OCI-LY1 (cell line): ENCODE data around the gene PEX7.

Experiments used
- H2AFZ ChIP-seq: fragments of 200-600 bp; sonication (generic), shearing (Covaris generic); 2 replicates; pipeline ENCODE4 v1.6.0; 2014; ENCODE audit warnings: antibody characterized with exemption, mild to moderate bottlenecking, low read length
- H3F3A ChIP-seq: fragments of 200-600 bp; sonication (generic), shearing (Covaris generic); 2 replicates; pipeline ENCODE4 v1.6.0; 2014; ENCODE audit warnings: mild to moderate bottlenecking, antibody characterized with exemption, low read length, moderate library complexity; ENCODE audit not compliant: insufficient read depth
- H3K27ac ChIP-seq: fragments of 200-600 bp; sonication (generic); 2 replicates; pipeline ENCODE4 v1.5.1; 2014; ENCODE audit warnings: low read length, mixed run types, mild to moderate bottlenecking, low read depth; ENCODE audit not compliant: poor library complexity, severe bottlenecking
- H3K27me3 ChIP-seq: fragments of 200-600 bp; sonication (generic); 2 replicates; pipeline ENCODE4 v1.6.0; 2014; ENCODE audit warnings: antibody characterized with exemption, mild to moderate bottlenecking, low read length, moderate library complexity; ENCODE audit not compliant: insufficient read depth
- H3K36me3 ChIP-seq: fragments of 200-600 bp; sonication (generic); 2 replicates; pipeline ENCODE4 v1.6.1; 2014; ENCODE audit warnings: mild to moderate bottlenecking, antibody characterized with exemption, low read length, moderate library complexity, mixed read lengths; ENCODE audit not compliant: insufficient read depth
- H3K4me1 ChIP-seq: fragments of 200-600 bp; sonication (generic); 2 replicates; pipeline ENCODE4 v1.5.1; 2014; ENCODE audit warnings: mild to moderate bottlenecking, low read length, moderate library complexity; ENCODE audit not compliant: insufficient read depth, severe bottlenecking
- H3K4me2 ChIP-seq: fragments of 200-600 bp; sonication (generic), shearing (Covaris generic); 2 replicates; pipeline ENCODE4 v1.6.1; 2014; ENCODE audit warnings: low read length
- H3K4me3 ChIP-seq: fragments of 200-600 bp; sonication (generic); 2 replicates; pipeline ENCODE4 v1.5.1; 2014; ENCODE audit warnings: low read length, low read depth, mild to moderate bottlenecking, mixed read lengths; ENCODE audit not compliant: poor library complexity, severe bottlenecking
- H3K79me2 ChIP-seq: fragments of 200-600 bp; shearing (Covaris generic); 2 replicates; pipeline ENCODE4 v1.6.1; 2016; ENCODE audit warnings: mixed run types, low read length, mixed read lengths; ENCODE audit not compliant: insufficient read depth
- H3K9ac ChIP-seq: fragments of 200-600 bp; sonication (generic), shearing (Covaris generic); 2 replicates; pipeline ENCODE4 v1.6.1; 2014; ENCODE audit warnings: mild to moderate bottlenecking, low read length, mixed read lengths
- H3K9me2 ChIP-seq: fragments of 200-600 bp; sonication (generic), shearing (Covaris generic); 2 replicates; pipeline ENCODE4 v1.6.1; 2014; ENCODE audit warnings: low read depth, mild to moderate bottlenecking, low read length, mixed read lengths
- H3K9me3 ChIP-seq: fragments of 200-600 bp; shearing (Covaris generic); 2 replicates; pipeline ENCODE4 v1.6.1; 2014; ENCODE audit warnings: low read length, mixed read lengths
- H4K20me1 ChIP-seq: fragments of 200-600 bp; sonication (generic), shearing (Covaris generic); 2 replicates; pipeline ENCODE4 v1.6.0; 2016; ENCODE audit warnings: mild to moderate bottlenecking, low read length; ENCODE audit not compliant: insufficient read depth
- CTCF ChIP-seq: fragments of 200-600 bp; sonication (generic), shearing (Covaris generic); IDR thresholded peaks from 2 replicates; pipeline ENCODE4 v1.5.1; 2017; ENCODE audit warnings: mild to moderate bottlenecking, antibody characterized with exemption, low read length, moderate library complexity, mixed read lengths
- EZH2 ChIP-seq: fragments of 200-600 bp; sonication (generic), shearing (Covaris generic); IDR thresholded peaks from 2 replicates; pipeline ENCODE4 v1.8.0; 2017; ENCODE audit warnings: borderline replicate concordance, mixed run types, mild to moderate bottlenecking, antibody characterized with exemption, low read length, moderate library complexity, mixed read lengths

PEX7 gene

GRCh38 chr6:136923116-136923953 lies 100.9 kb downstream of the PEX7 start:
- Histone ChIP-seq H4K20me1 (no peaks in the 10 kb centered on the region), H2AFZ (no peak overlapping the region), H3K4me2 (no peak overlapping the region), H3K9me2 (no peaks in the 10 kb centered on the region), H3F3A (no peaks in the 10 kb centered on the region), H3K9ac (no peak overlapping the region), H3K4me1 (no peaks in the 10 kb centered on the region), H3K27me3 (no peaks in the 10 kb centered on the region), H3K27ac (no peak overlapping the region), H3K4me3 (no peak overlapping the region), H3K36me3 (no peaks in the 10 kb centered on the region), H3K79me2 (no peaks in the 10 kb centered on the region), H3K9me3 (no peaks in the 10 kb centered on the region)
- TF ChIP-seq EZH2 (no peak), CTCF (no peak)

DNA sequence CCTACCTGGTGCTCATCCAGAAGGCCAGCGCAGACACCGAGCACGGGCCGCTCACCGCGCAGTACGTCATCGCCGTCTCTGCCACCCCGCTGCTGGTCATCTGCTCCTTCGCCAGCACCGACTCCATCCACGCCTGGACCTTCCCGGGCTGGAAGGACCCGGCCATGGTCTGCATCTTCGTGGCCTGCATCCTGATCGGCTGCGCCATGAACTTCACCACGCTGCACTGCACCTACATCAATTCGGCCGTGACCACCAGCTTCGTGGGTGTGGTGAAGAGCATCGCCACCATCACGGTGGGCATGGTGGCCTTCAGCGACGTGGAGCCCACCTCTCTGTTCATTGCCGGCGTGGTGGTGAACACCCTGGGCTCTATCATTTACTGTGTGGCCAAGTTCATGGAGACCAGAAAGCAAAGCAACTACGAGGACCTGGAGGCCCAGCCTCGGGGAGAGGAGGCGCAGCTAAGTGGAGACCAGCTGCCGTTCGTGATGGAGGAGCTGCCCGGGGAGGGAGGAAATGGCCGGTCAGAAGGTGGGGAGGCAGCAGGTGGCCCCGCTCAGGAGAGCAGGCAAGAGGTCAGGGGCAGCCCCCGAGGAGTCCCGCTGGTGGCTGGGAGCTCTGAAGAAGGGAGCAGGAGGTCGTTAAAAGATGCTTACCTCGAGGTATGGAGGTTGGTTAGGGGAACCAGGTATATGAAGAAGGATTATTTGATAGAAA lies 101.7 kb downstream of the PEX7 start:
- Histone ChIP-seq H2AFZ (no peak overlapping the region), H4K20me1 (no peaks in the 10 kb centered on the region), H3K27me3 (no peaks in the 10 kb centered on the region), H3K79me2 (no peaks in the 10 kb centered on the region), H3K4me1 (no peaks in the 10 kb centered on the region), H3K4me3 (no peak overlapping the region), H3K9ac (no peak overlapping the region), H3K27ac (no peak overlapping the region), H3K4me2 (no peak overlapping the region), H3K9me2 (no peaks in the 10 kb centered on the region), H3K9me3 (no peaks in the 10 kb centered on the region), H3F3A (no peaks in the 10 kb centered on the region), H3K36me3 (no peaks in the 10 kb centered on the region)
- TF ChIP-seq EZH2: no peak
- no peak for TF ChIP-seq CTCF

- no peak for TF ChIP-seq CTCF
- TF ChIP-seq EZH2: no peak
- H3K27me3 ChIP-seq: no peaks in the 10 kb centered on the region
These were observed 104.0 kb downstream of the PEX7 start for GRCh38 chr6:136926383-136926782.

More at GRCh38 chr6:136926383-136926782, 104.0 kb downstream of the PEX7 start:
- no peak overlapping the region for H3K9ac ChIP-seq
- no peaks in the 10 kb centered on the region for H3K4me1 ChIP-seq
- no peaks in the 10 kb centered on the region for H3F3A ChIP-seq
- H3K36me3 ChIP-seq: no peaks in the 10 kb centered on the region
- H4K20me1 ChIP-seq: no peaks in the 10 kb centered on the region
- H2AFZ ChIP-seq: no peak overlapping the region
- no peak overlapping the region for H3K4me2 ChIP-seq
- H3K79me2 ChIP-seq: no peaks in the 10 kb centered on the region
- H3K4me3 ChIP-seq: no peak overlapping the region
- H3K9me2 ChIP-seq: no peaks in the 10 kb centered on the region
- H3K27ac ChIP-seq: no peak overlapping the region
- H3K9me3 ChIP-seq: no peaks in the 10 kb centered on the region
